ENCODE measurements around the gene SOS2.

SOS2 gene

DNA sequence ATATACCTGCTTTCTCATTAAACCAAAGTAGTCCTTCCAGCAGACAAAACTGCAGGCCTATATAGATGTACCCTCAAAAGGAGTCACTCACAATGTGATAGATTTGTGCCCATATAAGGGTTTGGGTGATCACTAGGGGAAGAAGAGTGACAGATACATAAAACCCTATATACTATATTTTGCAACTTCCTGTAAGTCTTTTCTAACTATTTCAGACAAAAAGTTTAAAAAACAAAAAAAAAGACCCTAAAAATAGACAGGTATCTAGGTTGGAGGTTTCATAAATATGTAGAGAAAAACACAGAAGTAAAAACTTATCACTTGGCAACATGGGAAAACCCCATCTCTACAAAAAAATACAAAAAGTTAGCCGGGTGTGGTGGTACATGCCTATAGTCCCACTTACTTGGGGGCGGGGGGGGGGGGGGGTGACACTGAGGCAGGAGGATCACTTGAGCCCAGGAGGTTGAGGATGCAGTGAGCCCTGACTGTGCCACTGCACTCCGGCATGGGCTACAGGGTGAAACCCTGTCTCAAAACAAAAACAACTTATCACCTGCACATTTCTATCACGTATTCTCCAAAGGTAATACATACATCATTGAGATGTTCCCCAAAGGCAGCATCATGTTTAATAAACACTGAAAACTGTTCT lies 117.9 kb downstream of the SOS2 start:
- DNase-seq = no peak

DNA sequence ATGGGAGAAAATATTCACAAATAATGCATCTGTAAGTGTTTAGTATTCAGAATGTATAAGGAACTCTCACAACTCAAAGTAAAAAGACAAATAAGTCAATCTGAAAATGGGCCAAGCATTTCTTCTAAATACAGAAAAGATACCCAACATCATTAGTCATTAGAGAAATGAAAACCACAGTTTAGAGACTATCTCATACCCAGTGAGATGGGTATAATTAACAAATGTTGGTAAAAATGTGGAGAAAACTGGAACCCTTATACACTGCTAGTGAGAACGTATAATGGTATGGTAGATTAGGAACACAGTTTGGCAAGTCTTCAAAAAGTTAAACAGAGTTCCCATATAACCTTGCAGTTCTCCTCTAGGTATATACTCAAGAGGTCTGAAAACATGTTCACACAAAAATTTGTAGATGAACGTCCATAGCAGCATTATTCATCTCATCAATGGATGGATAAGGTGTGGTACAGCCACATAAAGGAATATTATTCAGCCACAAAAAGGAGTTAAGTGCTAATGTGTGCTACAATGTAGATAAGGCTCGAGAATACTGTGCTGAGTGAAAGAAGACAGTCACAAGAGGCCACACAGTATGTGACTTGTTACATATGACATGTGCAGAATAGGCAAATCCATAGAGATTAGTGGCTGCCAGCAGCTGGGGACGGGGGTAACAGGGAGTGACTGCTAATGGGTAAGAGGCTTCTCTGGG lies 120.9 kb downstream of the SOS2 start:
- no peak for DNase-seq

DNA sequence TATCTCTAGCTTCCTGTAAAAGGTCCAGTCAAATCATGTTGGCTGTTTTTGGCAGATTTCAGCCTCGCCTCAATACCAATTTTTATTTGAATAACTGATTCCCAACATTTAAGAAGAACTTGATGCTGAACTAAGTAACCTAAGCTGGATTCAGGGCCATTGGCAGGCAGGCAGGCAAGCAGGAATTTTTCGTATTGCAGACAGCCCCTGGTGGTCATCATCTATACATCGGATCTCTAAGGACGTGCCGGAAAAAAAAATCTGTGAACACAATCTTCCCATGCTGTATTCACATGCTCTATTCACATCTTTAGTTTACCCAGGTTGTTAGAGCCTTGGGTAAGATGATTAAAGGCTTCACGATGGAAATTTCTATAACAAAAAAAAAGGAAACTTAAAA lies 122.0 kb downstream of the SOS2 start:
- peak; percentile 41 for DNase-seq

DNA sequence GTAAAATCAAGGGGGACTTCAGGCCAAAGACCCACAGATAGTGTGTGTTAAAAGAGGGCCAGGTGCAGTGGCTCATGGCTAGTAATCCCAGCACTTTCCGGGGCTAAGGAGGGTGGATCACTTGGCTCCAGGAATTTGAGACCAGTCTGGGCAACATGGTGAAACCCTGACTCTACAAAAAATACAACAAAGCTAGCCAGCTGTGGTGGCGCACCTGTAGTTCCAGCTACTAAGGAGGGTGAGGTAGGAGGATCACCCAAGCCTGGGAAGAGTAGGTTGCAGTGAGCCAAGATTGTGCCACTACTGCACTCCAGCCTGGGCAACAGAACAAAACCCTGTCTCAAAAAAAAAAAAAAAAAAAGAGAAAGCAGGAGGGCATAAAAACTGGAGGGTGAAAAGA lies 123.5 kb downstream of the SOS2 start:
- DNase-seq = no peak

DNA sequence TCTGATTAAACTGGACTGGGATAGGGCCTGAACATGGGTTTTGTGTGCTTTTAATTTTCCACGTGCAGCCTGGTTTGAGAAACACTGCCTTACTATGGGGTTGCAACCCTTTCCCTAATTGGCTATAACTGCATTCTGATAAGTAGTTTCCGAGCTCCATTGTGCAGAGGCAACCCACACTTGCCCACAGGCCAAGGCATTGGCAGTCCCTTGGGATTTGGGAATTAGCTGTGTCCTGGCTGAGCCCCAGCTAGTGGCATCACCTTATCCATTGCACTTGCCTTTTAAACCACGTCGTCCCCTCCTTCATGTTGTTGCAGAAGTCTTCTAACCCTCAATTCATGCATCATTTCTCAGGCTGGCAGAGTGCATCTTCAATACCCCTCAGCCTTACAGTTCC lies 125.2 kb downstream of the SOS2 start:
- peak; percentile 71 for DNase-seq

DNA sequence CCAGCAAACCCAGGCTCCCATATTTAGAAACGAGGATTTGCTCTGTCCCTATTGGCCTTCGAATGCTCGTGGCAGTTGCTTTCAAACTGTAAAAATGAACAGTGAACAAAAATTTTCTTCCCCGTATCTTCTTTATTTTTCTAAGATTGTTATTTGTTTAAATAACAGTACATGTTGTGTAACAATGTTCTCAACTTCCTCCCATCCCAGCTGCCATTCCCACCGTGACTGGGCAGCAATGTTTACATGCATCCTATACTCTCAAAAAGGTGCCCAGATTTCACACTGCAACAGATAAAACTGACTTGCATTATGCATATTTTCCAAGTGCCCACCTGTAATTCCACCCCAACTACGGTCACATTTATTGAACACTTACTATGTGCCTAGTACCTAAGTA lies 127.8 kb downstream of the SOS2 start:
- no peak for DNase-seq

DNA sequence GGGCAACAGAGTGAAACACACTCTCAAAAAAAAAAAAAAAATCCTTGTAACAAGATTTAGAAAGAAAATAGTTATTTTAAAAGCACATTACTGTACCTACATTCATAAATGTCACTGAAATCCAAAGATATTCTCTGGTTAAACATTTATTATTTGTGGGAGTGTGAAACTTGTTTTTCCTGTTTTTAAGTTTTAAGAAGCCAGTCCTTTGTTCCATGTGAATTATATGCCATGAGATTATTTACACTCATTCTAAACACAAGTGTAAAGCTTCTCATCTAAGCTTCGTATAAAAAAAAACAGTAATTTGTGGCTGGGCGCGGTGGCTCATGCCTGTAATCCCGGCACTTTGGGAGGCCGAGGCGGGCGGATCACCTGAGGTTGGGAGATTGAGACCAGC lies 130.0 kb downstream of the SOS2 start:
- DNase-seq = no peak

DNA sequence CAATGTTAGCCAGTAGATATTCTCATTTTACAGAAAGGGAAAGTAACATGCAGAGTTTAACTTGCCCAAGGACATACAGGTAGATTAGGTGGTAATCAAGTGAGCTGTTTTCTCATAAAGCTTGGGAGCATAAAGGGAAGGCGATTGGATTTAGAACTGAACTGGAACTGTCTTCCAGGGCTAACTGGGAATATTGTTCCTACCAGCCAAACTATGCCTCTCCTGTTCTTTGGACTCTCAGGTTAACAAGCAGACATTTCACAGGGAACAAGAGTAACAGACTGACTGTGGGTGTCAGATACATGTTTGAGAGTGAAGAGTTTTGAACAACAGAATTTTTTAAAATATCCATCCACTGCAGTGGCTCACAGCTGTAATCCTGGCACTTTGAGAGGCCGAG lies 130.6 kb downstream of the SOS2 start:
- no peak for DNase-seq

DNA sequence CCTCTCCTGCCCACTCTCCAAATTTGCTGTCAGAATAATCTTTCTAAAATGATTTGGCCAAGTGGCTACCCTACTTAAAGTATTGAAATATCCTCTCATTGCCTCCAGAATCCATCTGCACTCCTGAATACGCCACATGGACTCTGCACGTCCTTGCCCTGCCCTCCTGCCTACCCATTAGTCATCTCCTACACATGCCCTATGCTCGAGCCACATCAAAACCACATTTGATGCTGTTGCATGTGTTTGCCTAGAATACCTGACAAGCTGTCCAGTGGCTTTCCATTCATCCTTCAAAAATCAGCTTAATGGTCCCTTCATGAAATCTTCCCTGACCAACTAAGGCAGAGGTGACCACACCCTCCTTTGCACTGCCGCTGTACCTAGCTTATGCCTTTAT lies 132.0 kb downstream of the SOS2 start:
- DNase-seq = no peak

DNA sequence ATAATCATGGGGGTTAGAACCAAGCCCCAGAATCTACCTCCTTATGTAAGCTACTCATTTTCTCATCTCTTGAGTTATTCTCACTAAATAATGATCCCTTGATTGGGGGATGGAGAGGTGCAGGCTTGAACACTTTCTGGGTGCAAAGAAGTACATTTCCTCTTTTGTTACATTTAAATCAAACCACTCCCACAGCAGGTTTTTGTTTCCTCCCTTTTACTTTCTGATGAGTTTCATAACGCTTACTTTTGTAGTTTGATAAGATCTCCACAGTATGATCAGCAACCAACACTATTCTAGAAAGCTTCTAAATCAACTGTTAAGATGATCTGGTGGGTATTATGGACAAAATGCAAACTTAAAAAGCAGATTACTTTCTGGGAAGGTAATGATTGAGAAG lies 135.5 kb downstream of the SOS2 start:
- DNase-seq = no peak

DNA sequence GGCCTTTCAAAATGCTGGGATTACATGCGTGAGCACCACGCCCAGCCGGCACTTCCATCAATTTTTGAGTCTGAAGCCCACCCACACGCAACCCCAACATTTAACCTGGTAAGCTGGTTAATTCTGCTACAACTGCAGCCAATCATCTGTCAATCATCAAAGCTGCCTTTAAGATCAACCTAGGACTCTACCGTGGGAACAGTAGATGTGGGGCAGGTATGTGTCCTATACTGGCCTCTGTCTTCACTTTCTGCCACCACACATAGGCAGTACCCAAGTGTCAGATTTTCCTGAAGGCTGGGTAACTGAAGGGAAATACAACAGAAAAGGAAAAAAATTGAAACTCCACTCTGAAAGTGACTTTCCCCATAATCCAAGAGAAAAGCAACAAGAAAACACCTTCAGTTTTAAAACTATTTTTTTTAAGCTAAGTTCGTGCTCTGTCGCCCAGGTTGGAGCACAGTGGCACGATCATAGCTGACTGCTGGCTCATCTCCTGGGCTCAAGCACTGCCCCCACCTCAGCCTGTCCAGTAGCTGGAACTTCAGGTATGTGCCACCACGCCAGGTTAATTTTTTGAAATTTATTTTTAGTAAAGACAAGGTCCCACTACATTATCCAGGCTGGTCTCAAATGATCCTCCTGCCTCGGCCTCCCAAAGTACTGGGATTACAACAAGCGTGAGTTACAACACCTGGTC lies 137.2 kb downstream of the SOS2 start:
- DNase-seq = peak; percentile 46

DNA sequence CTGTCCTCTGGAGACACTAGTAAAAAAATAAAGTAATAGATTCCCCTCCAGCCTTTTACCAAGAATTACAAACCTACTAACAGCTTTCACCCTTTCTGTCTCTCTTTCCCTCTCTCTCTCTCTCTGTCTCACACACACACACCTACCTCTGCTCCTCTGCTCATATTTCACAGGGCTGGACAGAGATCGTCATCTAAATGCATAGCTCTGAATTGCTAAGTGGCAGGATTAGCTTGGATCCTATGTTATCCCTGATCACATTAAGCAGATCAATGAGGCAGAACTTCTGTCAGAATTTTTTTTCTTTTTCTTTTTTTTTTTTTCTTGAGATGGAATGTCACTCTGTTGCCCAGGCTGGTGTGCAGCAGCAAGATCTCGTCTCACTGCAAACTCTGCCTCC lies 137.9 kb downstream of the SOS2 start:
- DNase-seq = peak; percentile 93

DNA sequence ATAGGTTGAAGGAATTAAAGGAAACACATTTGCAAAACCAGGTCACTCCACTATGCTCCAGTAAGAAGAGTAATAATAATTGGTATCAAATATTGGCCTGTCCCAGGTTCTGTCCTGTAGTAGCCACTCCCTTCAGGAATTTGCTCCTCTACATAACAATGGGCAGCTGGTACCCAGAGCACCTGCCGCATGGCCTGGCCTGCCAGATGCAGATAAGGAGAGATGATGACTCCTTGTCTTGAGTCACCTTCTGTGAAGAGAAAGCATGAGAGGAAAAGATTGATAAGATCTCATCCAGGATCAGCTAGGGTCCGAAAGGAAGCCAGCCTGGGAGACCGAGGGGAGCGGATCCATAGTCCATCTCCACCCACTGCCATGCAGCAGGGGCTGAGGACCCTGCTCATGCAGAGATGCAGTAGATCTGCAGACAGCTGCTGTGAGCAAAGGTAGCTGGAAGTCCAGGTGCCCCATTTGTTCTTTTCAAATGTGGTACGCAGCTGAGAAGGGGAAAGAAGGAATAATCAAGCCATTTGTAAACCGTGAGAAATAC lies 139.3 kb downstream of the SOS2 start:
- DNase-seq = no peak

DNA sequence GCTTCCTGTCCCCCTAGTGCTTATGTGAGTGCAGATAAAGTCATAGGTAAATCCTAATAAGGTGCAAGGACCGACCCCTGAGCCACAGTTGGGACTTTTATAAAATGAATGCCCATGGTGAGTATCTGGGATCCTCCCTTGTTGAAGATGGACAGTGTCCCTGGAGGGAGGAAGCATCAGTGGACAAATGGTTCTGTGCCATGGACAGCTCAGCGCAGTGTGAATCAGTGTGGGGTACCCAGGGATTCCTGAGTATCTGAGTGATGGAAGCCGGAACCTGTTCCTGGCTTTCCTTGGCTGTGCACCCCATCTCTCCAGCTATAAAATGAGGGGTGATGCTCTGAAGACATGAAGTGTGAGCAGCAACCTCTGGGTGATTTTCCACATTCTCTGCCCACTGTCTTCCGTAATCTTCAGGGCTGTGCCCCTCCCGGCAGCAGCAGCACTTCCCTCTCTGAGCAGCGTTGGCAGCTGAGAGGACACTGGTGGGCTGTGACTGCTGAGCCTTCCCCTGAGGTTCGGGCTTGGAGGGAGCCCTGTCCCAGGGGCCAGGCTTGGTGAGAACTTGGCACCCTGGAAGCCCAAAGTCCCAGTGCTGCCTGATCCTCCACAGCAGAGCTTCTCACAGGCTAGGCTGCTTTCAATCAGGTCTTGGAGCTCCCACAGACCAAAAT lies 140.0 kb downstream of the SOS2 start:
- DNase-seq = no peak

DNA sequence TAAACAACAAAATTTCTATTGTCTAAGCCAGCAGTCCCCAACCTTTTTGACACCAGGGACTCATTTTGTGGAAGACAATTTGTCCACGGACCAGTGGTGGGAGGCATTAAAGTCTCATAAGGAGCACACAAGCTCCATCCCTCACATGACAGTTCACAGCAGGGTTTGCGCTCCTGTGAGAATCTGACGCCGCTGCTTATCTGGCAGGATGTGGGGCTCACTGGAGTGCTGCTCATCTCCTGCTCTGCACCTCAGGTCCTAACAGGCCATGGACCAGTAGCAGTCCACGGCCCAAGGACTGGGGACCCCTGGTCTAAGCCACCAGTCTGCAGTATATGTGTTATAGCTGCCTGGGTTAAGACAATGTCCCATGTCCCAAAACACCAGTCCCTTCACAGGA lies 142.2 kb downstream of the SOS2 start:
- DNase-seq = no peak

DNA sequence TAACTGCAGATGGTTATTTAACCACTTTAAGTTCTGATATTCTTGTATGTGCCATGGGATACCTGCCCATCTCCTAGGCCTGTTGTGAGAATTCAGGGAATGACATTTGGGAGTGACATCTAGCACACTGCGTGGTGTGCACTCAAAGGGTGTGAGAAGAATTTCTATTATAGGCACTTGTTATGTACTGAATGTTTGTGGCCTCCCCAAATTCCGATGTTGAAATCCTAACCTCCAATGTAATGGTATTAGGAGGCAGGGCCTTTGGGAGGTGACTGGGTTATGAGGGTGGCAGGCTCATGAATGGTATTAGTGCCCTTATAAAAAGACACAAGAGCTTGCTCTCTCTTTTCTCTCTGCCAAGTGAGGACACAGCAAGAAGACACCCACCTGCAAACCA lies 142.6 kb downstream of the SOS2 start:
- no peak for DNase-seq

DNA sequence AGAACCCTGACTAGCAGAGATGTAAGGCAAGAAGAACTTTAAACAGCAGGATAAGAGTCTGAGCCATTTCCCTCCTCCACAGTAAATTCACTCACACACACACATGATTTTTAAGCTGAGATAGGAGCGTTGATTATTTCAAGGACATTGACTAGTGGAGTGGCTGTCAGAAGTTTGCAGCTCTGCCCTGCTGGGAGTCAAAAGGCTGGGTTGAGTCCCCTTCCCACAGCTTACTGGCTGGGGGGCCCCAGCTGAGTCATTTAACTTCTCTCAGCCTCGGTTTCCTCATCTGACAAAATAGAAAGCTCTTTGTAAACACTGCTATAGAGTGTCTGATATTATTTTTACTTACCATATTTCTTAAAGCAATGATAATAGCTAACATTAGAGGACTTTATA lies 143.3 kb downstream of the SOS2 start:
- no peak for DNase-seq

DNA sequence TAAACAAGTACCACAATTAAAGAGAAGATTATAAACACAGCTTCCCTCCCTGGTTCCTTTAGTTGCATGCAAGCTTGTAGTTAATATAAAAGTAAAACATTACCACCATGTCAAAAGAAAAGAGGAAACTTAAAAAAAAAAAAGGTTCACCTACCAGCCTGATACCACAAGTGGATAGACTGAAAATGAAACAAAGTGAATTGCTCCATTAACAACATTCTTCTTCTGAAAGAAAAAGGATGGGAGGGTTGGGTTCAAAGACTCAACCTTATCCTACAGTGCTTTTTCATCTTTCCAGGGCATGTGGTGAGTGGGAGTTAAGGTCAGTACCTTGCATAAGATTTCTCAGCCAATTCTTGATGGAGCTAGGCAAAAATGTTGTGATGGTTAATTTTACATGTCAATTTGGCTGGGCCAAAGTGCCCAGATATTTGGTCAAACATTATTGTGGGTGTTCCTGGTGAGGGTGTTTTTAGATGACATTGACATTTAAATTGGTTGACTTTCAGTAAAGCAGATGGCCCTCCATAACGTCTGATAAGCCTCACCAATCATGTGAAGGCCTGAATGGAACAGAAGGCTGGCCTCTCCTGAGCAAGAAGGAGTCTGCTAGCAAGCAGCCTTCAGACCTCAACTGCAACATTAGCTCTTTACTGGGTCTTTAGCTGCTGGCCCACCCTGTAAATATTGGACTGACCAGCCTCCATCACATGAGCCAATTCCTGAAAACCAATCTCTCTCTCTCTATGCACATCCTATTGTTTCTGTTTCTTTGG lies 143.8 kb downstream of the SOS2 start:
- DNase-seq = peak; percentile 15

DNA sequence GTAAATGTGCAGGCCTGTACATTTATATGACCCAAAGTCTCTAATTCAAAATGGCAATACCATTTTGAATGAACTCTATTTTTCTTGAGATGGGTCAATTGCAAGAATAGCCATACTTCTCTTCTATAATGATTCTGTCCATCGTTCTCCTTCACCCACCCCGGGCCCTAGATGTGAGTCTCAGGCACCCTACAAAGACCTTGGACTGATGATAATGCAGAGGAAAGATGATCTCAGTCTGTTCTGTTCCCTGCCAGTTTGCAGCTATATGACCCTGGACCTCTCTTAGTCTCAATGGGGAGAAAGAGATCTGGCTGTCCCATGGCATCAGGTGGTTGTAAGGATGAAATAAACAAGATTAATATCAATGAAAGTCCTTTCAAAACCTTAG lies 145.1 kb downstream of the SOS2 start:
- no peak for DNase-seq

DNA sequence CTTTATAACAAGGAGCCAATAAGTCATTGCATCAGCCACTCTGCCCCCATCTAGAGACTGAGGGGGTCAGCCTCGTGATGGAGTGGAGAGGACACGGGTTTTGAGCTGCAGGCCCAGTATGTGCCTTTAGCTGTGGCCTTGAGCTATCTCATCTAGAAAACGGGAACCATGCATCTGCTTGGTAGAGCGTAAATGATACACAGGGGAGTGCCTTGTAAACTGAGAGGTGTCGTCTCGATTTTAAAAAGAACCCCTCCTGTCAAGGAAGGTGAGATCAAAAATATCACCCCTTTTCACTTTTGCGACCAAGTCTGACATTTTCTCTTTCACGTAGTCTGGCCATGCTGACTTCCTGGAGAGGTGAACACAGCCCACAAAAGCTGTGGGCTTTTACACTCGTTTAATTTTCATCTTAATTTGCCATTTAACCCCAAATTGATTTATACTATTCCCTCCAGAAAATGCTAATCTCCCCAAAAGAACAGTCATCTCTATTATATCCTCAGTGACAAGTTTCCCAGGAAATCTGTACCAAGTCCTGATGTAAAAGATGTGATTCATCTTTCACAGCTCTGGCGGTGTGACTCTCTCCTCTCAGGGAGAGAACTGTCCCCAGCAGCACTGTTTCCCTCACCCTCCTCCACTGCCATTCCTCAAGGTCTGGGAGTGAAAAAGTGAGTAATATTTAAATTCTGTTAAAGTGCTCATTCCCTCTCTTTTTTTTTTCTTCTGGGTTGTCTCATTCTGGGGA lies 145.6 kb downstream of the SOS2 start:
- DNase-seq = no peak

DNA sequence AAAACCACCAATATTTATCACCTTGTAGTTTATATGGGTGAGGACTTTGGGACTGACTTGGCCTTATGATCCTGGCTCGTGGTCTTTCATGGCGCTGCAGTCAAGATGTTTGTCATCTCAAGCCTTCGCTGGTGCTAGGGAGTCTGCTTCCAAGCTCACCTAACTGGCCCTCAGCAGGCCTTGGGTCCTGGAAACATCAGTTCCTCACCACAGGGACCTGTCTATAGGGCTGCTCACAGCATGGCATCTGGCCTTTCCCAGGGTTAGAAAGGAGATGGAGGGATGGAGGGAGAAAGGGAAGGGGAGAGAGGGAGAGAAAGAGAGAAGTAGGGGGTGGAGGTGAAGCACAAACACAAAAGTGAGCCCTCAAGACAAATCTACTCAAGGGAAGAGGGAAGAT lies 146.7 kb downstream of the SOS2 start:
- DNase-seq = no peak
